Ovary (tissue), 9 donors: ENCODE results near the gene IRF4. TPM values are rescaled to one million over a fixed set of nuclear protein-coding genes. Genes with fewer than 3 reads are reported as not detected.

Experiments used
- DNase-seq, 5 donors: peaks; one replicate each; pipeline ENCODE4 v3.0.0-alpha.2; 2019 to 2020
- H3K27ac ChIP-seq, 2 donors: fragments of 200-600 bp; one replicate each; pipeline versions ENCODE4 v1.5.1 to v1.8.0; 2019 to 2022
- H3K27me3 ChIP-seq: fragments of 200-600 bp; one replicate; pipeline ENCODE4 v1.8.0; 2022
- H3K36me3 ChIP-seq: fragments of 200-600 bp; sonication (generic); one replicate; pipeline ENCODE4 v1.5.1; 2019
- H3K4me1 ChIP-seq: one replicate; pipeline ENCODE4 v1.8.1; 2013; ENCODE audit warnings: mild to moderate bottlenecking, moderate library complexity; ENCODE audit not compliant: insufficient read depth
- H3K4me3 ChIP-seq: fragments of 200-600 bp; sonication (generic); one replicate; pipeline ENCODE4 v1.5.1; 2017
- H3K9me3 ChIP-seq, 2 donors: fragments of 200-600 bp in 1 of 2; sonication (generic) in 1 of 2; one replicate each; pipeline versions ENCODE4 v1.5.1 to v1.8.1; 2013 to 2019; ENCODE audit warnings: mild to moderate bottlenecking in 1 of 2, moderate library complexity in 1 of 2
- CTCF ChIP-seq, 3 donors: fragments of 450-650 bp in 2 of 3; fragments of 200-600 bp in 1 of 3; IDR thresholded peaks; one replicate each; pipeline versions ENCODE4 v1.5.1 to v1.8.0; 2016 to 2022; ENCODE audit warnings: antibody characterized with exemption in 3 of 3, mild to moderate bottlenecking in 1 of 3
- EP300 ChIP-seq: sonication (generic); formaldehyde crosslinking; IDR thresholded peaks from one replicate; pipeline ENCODE4 v1.6.1; 2017; ENCODE audit warnings: antibody characterized with exemption
- POLR2A ChIP-seq: fragments of 450-650 bp; IDR thresholded peaks from one replicate; pipeline ENCODE4 v1.6.1; 2017; ENCODE audit warnings: antibody characterized with exemption, mild to moderate bottlenecking, moderate library complexity
- WGBS, 3 donors: extraction: QIAGEN DNeasy Blood & Tissue Kit in 1 of 3; methylation state at CpG; one replicate each; pipeline versions ENCODE4 v1.1.5 to v1.1.7; 2013 to 2017; 5-methylcytosine and 5-hydroxymethylcytosine counted together
- intact Hi-C, 4 donors: fragments of 100-400 bp; cut with DNase I; formaldehyde crosslinking; loops; one replicate each; pipeline versions ENCODE4 v1.11.0 to v1.15.1; 2022 to 2023
- polyA plus RNA-seq, 2 donors: library from polyadenylated mRNA; stranded (reverse); fragments of 200-250 nt in 1 of 2; fragments of 350-450 nt in 1 of 2; fragmentation: Illumina TruSeq in 1 of 2; extraction: RNeasy Lipid Tissue Mini Kit (QIAGEN cat#74804) in 1 of 2; gene quantifications; one replicate each; pipeline ENCODE4 v1.2.3, GENCODE V29; 2013 to 2014
- total RNA-seq, 7 donors: library from RNA; depleted of rRNA in 2 of 7; stranded (reverse); fragments of >200 nt in 2 of 7; fragmentation: NEBNext Ultra II Directional in 3 of 7; extraction: Animal tissue kit (Norgen Biotek cat#: 25700) in 3 of 7; gene quantifications; one replicate each; pipeline versions ENCODE4 v1.1.0 to v1.2.4, GENCODE V29; 2016 to 2023
- donor health status: DM: no; HTN: no; CAD: no; lungs with moderate emphysema.
- donor health status: DM: no; HTN: no; CAD: no.
- donor health status: Bipolar disorder and iron deficiency.
- donor health status: DM: yes; HTN: yes; CAD: no.
- donor health status: DM: no; HTN: no; CAD: no.
- donor health status: DM: yes; HTN: yes; CAD: no.

The IRF4 gene
- total and polyA plus RNA-seq, 9 donors, result 0.12 to 20.7 (median 1.0) TPM

- H3K4me1 ChIP-seq, result no peaks in the 10 kb centered on the region
- intact Hi-C loops, result no loop called here
- no peaks in the 10 kb centered on the region for H3K27me3 ChIP-seq
- no peak overlapping the region for H3K27ac ChIP-seq
- WGBS, 3 donors, result 90 to 94% (median 92%) methylated on average over 49 to 62 of the region's 62 CpGs
- no peak for TF ChIP-seq POLR2A
- no peak for TF ChIP-seq EP300
- H3K9me3 ChIP-seq, result no peaks in the 10 kb centered on the region
- H3K36me3 ChIP-seq, result no peaks in the 10 kb centered on the region
- no peak for DNase-seq
- no peak overlapping the region for H3K4me3 ChIP-seq
These were observed 58.2 kb downstream of the IRF4 start for GRCh38 chr6:449486-450419.

GRCh38 chr6:451336-451735 is 59.8 kb downstream of the IRF4 start:
- H3K4me1 ChIP-seq, result no peaks in the 10 kb centered on the region
- no peaks in the 10 kb centered on the region for H3K9me3 ChIP-seq
- no peak overlapping the region for H3K27ac ChIP-seq
- H3K36me3 ChIP-seq, result no peaks in the 10 kb centered on the region
- H3K4me3 ChIP-seq, result no peak overlapping the region
- intact Hi-C loops, result no loop called here
- TF ChIP-seq CTCF (IDR thresholded peaks at IDR 0.05) (no peak), POLR2A (no peak), EP300 (no peak)
- 86 to 95% (median 95%) methylated on average over 12 of the region's 12 CpGs for WGBS, 3 donors
- DNase-seq, result no peak
- H3K27me3 ChIP-seq, result no peaks in the 10 kb centered on the region

GRCh38 chr6:451847-452246 is 60.3 kb downstream of the IRF4 start:
- DNase-seq, result no peak
- H3K36me3 ChIP-seq, result no peaks in the 10 kb centered on the region
- no peaks in the 10 kb centered on the region for H3K27me3 ChIP-seq
- intact Hi-C loops, result no loop called here
- WGBS, 3 donors, result 92 to 93% (median 92%) methylated on average over 8 of the region's 8 CpGs
- H3K4me3 ChIP-seq, result no peak overlapping the region
- H3K27ac ChIP-seq, result no peak overlapping the region
- H3K9me3 ChIP-seq, result no peaks in the 10 kb centered on the region
- TF ChIP-seq POLR2A (no peak), EP300 (no peak), CTCF (IDR thresholded peaks at IDR 0.05) (no peak)
- no peaks in the 10 kb centered on the region for H3K4me1 ChIP-seq

GRCh38 chr6:452301-453067 is 60.9 kb downstream of the IRF4 start:
- H3K36me3 ChIP-seq, result no peaks in the 10 kb centered on the region
- H3K4me3 ChIP-seq, result no peak overlapping the region
- DNase-seq, result no peak
- TF ChIP-seq CTCF (IDR thresholded peaks at IDR 0.05), result no peak
- no peak for TF ChIP-seq EP300
- TF ChIP-seq POLR2A, result no peak
- no peaks in the 10 kb centered on the region for H3K9me3 ChIP-seq
- intact Hi-C loops, result no loop called here
- no peaks in the 10 kb centered on the region for H3K27me3 ChIP-seq
- WGBS, 3 donors, result 70 to 79% (median 74%) methylated on average over 9 of the region's 9 CpGs
- no peak overlapping the region for H3K27ac ChIP-seq
- H3K4me1 ChIP-seq, result no peaks in the 10 kb centered on the region
